ENCODE data around the gene ADGB.

The ADGB gene

DNA sequence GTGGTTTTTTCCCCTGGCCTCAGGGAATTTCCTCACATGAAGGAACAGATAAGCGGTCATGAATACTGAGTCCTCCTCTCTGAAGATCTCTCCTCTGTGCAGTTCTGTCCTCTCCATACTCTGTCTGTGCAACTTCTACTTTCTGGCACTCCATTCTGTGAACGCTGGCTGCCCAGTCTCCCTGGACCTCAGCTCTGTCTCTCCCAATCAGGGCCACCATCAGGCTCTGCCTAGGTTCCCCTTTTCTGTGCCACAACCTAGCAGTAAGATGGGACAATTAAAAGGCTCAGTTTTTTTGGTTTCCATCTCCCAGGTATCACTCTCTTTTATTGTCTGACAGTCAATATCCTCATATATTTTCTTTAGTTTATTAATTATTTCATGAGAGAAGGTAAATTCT is 4.8 kb upstream of the ADGB start:
- TF ChIP-seq, protein P1, sequence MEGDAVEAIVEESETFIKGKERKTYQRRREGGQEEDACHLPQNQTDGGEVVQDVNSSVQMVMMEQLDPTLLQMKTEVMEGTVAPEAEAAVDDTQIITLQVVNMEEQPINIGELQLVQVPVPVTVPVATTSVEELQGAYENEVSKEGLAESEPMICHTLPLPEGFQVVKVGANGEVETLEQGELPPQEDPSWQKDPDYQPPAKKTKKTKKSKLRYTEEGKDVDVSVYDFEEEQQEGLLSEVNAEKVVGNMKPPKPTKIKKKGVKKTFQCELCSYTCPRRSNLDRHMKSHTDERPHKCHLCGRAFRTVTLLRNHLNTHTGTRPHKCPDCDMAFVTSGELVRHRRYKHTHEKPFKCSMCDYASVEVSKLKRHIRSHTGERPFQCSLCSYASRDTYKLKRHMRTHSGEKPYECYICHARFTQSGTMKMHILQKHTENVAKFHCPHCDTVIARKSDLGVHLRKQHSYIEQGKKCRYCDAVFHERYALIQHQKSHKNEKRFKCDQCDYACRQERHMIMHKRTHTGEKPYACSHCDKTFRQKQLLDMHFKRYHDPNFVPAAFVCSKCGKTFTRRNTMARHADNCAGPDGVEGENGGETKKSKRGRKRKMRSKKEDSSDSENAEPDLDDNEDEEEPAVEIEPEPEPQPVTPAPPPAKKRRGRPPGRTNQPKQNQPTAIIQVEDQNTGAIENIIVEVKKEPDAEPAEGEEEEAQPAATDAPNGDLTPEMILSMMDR (IDR thresholded peaks at IDR 0.05; ENCODE audit: low read depth, low read length, missing control alignments) = no peak
- DNase-seq (ENCODE audit: low read depth) = no peak
- H3K4me3 ChIP-seq (ENCODE audit: low read depth, low read length) = no peak overlapping the region

- TF ChIP-seq, protein P1 (IDR thresholded peaks at IDR 0.05; ENCODE audit: low read depth, low read length, missing control alignments) = no peak
- no peak overlapping the region for H3K4me3 ChIP-seq (ENCODE audit: low read depth, low read length)
- DNase-seq (ENCODE audit: low read depth) = no peak
Observed at GRCh38 chr6:146594495-146594894, 4.3 kb upstream of the ADGB start.

GRCh38 chr6:146595972-146596731 is 2.6 kb upstream of the ADGB start:
- H3K4me3 ChIP-seq (ENCODE audit: low read depth, low read length) = no peak overlapping the region
- TF ChIP-seq, protein P1 (IDR thresholded peaks at IDR 0.05; ENCODE audit: low read depth, low read length, missing control alignments) = no peak
- no peak for DNase-seq (ENCODE audit: low read depth)

- TF ChIP-seq, protein P1 (IDR thresholded peaks at IDR 0.05; ENCODE audit: low read depth, low read length, missing control alignments) = no peak
- no peak overlapping the region for H3K4me3 ChIP-seq (ENCODE audit: low read depth, low read length)
- DNase-seq (ENCODE audit: low read depth) = no peak
Observed at GRCh38 chr6:146601352-146601751, 2.6 kb downstream of the ADGB start.

DNA sequence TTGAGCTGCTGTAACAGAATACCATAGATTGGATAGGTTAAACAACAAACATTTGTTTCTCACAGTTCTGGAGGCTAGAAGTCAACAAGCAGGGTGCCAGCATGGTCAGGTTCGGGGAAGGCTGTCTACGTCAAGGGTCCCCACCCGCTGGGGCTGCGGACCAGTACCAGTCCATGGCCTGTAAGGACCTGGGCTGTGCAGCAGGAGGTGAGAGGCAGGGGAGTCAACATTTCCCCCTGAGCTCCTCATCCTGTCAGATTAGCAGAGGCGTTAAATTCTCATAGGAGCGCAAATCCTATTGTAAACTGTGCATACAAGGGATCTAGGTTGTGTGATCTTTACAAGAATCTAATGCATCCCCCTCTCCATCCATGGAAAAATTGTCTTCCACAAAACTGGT is 3.8 kb downstream of the ADGB start:
- TF ChIP-seq, protein P1 (IDR thresholded peaks at IDR 0.05; ENCODE audit: low read depth, low read length, missing control alignments) = no peak
- no peak for DNase-seq (ENCODE audit: low read depth)

GRCh38 chr6:146613947-146614346 is 15.2 kb downstream of the ADGB start:
- TF ChIP-seq, protein P1 (IDR thresholded peaks at IDR 0.05; ENCODE audit: low read depth, low read length, missing control alignments) = no peak
- H3K4me3 ChIP-seq (ENCODE audit: low read depth, low read length) = no peak overlapping the region
- DNase-seq (ENCODE audit: low read depth) = no peak

More for the DNA sequence above, 3.8 kb downstream of the ADGB start:
- no peak overlapping the region for H3K4me3 ChIP-seq (ENCODE audit: low read depth, low read length)

GRCh38 chr6:146620655-146621054 is 21.9 kb downstream of the ADGB start:
- TF ChIP-seq, protein P1 (IDR thresholded peaks at IDR 0.05; ENCODE audit: low read depth, low read length, missing control alignments) = no peak
- H3K4me3 ChIP-seq (ENCODE audit: low read depth, low read length) = no peak overlapping the region
- DNase-seq (ENCODE audit: low read depth) = no peak
